Upper lobe of left lung (tissue), 4 donors: ENCODE data around the gene OXNAD1.

Experiments
- EP300 ChIP-seq, 4 donors: sonication (generic); formaldehyde crosslinking; IDR thresholded peaks; one replicate each; pipeline ENCODE4 v1.5.1; 2017; ENCODE audit warnings: antibody characterized with exemption in 4 of 4, control low read depth in 2 of 4
- POLR2A ChIP-seq, 4 donors: fragments of 450-650 bp; IDR thresholded peaks; one replicate each; pipeline ENCODE4 v1.5.1; 2016 to 2017; ENCODE audit warnings: antibody characterized with exemption in 4 of 4, mild to moderate bottlenecking in 2 of 4
- POLR2AphosphoS5 ChIP-seq, 2 donors: sonication (generic); formaldehyde crosslinking; IDR thresholded peaks; one replicate each; pipeline ENCODE4 v1.5.1; 2017; ENCODE audit warnings: antibody characterized with exemption in 2 of 2
- TF ChIP-seq, protein P1 (sequence below), 6 experiments: fragments of 450-650 bp in 4 of 6; fragments of 200-600 bp in 2 of 6; sonication (generic) in 2 of 6; IDR thresholded peaks; one replicate each; pipeline ENCODE4 v1.5.1; 2016 to 2019; ENCODE audit warnings: antibody characterized with exemption in 6 of 6

DNA sequence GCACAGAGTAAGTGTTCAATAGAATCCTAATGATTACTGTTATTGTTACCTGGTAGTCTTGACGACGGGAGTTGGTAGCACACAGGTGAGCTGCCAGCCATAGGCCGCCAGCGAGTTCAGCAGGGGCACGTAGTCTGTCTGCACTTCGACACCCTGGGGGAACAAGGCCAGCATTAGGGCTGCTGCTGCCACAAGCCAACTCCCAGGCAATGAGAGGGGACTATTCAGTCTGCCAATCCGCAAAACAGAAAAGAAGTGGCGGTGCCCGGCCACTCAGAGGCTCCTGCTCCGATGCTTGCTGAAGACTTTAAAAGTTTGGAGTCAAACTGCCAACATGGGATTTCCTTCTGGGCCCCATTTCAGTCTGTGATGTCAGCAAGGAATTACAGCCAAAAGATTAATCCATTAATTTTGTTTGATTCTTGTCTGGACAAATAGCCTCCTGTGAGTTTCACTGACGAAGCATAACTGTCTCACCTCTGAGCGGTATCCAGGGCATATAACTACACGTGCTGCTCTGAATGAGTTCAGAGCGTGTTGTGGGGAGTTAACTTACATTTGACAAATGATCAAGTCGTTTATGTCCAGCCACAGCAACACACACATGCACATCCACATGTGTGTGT, 61.8 kb downstream of the OXNAD1 start:
- TF ChIP-seq, protein P1, sequence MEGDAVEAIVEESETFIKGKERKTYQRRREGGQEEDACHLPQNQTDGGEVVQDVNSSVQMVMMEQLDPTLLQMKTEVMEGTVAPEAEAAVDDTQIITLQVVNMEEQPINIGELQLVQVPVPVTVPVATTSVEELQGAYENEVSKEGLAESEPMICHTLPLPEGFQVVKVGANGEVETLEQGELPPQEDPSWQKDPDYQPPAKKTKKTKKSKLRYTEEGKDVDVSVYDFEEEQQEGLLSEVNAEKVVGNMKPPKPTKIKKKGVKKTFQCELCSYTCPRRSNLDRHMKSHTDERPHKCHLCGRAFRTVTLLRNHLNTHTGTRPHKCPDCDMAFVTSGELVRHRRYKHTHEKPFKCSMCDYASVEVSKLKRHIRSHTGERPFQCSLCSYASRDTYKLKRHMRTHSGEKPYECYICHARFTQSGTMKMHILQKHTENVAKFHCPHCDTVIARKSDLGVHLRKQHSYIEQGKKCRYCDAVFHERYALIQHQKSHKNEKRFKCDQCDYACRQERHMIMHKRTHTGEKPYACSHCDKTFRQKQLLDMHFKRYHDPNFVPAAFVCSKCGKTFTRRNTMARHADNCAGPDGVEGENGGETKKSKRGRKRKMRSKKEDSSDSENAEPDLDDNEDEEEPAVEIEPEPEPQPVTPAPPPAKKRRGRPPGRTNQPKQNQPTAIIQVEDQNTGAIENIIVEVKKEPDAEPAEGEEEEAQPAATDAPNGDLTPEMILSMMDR (IDR thresholded peaks at IDR 0.05) = no peak
- TF ChIP-seq POLR2AphosphoS5 (IDR thresholded peaks at IDR 0.05) (no peak), POLR2A (IDR thresholded peaks at IDR 0.05) (no peak), EP300 (IDR thresholded peaks at IDR 0.05) (no peak)
